Activated T-cell treated with anti-CD3 and anti-CD28 coated beads, Interleukin-2, amount 50 U/mL, for 24 hours (primary cell): ENCODE results near the gene STAB1.
A peak's percentile ranks its signal among the peaks of the same experiment; 100 is the strongest.

Experiments
- DNase-seq: peaks from one replicate; pipeline ENCODE4 v3.0.0-alpha.2; 2020
- H3K27ac Mint-ChIP-seq: 2 replicates; pipeline ENCODE4 v1.8.0; 2020; ENCODE audit warnings: mild to moderate bottlenecking, mixed read lengths
- H3K27me3 Mint-ChIP-seq: 2 replicates; pipeline ENCODE4 v1.8.0; 2020; ENCODE audit warnings: mixed read lengths
- H3K36me3 Mint-ChIP-seq: 2 replicates; pipeline ENCODE4 v1.8.0; 2020; ENCODE audit warnings: low read depth, mixed read lengths
- H3K4me1 Mint-ChIP-seq: 2 replicates; pipeline ENCODE4 v1.8.0; 2020; ENCODE audit warnings: low read depth, mixed read lengths
- H3K4me3 Mint-ChIP-seq: 2 replicates; pipeline ENCODE4 v1.8.0; 2020; ENCODE audit warnings: mild to moderate bottlenecking, moderate library complexity, mixed read lengths
- H3K9me3 Mint-ChIP-seq: 2 replicates; pipeline ENCODE4 v1.8.0; 2020; ENCODE audit warnings: mixed read lengths

The STAB1 gene, protein sequence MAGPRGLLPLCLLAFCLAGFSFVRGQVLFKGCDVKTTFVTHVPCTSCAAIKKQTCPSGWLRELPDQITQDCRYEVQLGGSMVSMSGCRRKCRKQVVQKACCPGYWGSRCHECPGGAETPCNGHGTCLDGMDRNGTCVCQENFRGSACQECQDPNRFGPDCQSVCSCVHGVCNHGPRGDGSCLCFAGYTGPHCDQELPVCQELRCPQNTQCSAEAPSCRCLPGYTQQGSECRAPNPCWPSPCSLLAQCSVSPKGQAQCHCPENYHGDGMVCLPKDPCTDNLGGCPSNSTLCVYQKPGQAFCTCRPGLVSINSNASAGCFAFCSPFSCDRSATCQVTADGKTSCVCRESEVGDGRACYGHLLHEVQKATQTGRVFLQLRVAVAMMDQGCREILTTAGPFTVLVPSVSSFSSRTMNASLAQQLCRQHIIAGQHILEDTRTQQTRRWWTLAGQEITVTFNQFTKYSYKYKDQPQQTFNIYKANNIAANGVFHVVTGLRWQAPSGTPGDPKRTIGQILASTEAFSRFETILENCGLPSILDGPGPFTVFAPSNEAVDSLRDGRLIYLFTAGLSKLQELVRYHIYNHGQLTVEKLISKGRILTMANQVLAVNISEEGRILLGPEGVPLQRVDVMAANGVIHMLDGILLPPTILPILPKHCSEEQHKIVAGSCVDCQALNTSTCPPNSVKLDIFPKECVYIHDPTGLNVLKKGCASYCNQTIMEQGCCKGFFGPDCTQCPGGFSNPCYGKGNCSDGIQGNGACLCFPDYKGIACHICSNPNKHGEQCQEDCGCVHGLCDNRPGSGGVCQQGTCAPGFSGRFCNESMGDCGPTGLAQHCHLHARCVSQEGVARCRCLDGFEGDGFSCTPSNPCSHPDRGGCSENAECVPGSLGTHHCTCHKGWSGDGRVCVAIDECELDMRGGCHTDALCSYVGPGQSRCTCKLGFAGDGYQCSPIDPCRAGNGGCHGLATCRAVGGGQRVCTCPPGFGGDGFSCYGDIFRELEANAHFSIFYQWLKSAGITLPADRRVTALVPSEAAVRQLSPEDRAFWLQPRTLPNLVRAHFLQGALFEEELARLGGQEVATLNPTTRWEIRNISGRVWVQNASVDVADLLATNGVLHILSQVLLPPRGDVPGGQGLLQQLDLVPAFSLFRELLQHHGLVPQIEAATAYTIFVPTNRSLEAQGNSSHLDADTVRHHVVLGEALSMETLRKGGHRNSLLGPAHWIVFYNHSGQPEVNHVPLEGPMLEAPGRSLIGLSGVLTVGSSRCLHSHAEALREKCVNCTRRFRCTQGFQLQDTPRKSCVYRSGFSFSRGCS (N-terminal part only)

DNA sequence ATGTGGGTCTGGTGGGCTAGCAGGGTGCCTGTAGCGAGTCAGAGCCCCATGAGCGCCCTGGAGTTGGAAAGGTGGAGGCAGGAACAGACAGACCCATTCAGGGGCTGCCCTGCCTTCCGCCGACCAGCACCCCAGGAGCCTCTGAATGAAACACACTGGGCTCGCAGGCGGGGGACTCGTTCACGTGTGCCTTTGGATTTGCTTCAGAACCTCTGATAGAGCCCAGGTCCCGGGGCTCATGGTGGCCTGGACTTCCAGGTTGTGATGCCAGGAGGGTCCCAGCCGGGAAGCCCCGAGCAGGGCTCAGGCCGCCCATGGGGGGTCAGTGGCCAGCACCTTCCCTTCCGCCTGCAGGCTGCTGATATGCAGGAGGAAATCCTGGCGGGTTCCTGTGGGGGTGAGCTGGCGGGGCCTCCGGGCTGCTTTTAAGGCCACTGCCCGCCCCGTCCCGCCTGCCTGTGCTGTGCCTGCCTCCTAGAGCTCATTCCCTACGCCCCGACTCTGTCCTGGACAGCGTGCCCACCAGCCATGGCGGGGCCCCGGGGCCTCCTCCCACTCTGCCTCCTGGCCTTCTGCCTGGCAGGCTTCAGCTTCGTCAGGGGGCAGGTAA is at the start of gene STAB1:
Gene STAB1, plus strand, starts transcription at position 453 of the 610 bp plus-strand sequence. Its CDS starts 76 bp downstream, at position 529.
- no peak for DNase-seq
- Mint-ChIP-seq H3K27ac (no peak within 1 kb of the TSS), H3K4me3 (no peak within 1 kb of the TSS), H3K27me3 (no peaks in the 10 kb centered on the region), H3K9me3 (no peaks in the 10 kb centered on the region), H3K36me3 (peaks cover 32% of the 10 kb centered on the region), H3K4me1 (no peaks in the 10 kb centered on the region)

DNA sequence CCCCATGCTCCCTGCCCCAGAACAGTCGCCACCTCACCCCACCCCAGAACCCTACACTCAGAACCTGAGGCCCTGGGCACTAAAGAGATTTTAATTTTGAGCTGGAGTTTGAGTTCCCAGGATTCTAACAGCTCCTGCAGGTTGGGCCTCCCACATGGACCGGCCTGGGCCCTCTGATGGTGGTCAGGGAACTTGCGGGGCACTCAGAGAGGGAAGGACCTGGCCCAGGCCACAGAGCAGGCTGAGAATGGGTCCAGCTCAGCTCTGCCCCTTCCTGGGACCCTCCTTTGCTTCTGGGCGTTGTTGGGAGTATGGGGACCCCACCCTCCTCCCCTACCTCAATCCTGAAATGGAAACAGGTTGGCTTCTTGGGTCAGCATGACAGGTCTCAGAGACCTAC is 49.1 kb upstream of the STAB1 start:
- Mint-ChIP-seq H3K4me1 (peaks cover 7% of the 10 kb centered on the region), H3K27ac (no peak overlapping the region), H3K9me3 (no peaks in the 10 kb centered on the region), H3K36me3 (no peaks in the 10 kb centered on the region), H3K27me3 (no peaks in the 10 kb centered on the region), H3K4me3 (no peak overlapping the region)
- no peak for DNase-seq

DNA sequence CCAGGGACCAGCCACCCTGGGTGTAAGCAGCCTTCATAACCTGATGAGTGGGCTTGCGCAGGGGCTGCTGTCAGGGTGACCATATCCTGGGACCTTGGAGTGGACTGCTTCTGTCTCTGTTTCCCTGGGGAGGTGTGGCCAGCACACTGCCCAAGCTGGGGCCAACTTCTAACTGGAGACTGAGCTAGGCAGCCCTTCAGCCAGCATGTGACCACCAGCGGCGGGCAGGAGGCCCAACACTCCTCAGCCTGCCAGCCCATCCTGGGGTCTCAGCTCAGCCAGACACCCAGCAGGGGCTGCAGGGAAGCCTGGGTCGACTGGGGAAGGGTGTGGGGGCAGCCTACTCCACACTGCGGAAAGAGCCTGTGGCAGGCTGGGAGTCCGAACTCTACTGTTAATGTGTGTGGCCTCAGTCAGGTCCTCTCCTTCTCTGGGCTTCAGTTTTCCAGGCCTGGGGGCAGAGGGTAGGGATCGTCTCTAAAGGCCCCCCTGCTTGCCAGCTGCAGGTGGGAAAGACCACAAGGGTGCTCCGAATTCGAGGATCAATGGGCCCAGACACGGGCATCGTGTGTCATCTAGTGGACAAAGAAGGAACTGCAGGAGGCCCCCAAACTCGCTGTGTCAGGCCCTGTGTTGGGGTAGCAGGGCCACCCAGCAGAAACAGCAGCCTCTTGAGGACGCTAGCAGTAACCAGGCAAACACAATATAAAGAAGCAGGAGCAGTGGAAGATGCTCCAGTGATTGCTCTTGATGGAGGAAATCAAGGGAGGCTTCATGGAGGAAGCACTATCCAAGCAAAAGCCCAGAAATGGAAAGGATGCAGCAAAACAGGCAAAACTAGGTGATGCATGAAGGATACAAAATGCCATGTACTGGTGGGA is 48.3 kb upstream of the STAB1 start:
- peak; percentile 82 for DNase-seq
- Mint-ChIP-seq H3K27me3 (no peaks in the 10 kb centered on the region), H3K36me3 (no peaks in the 10 kb centered on the region), H3K27ac (no peak overlapping the region), H3K9me3 (no peaks in the 10 kb centered on the region), H3K4me1 (peaks cover 7% of the 10 kb centered on the region), H3K4me3 (no peak overlapping the region)

DNA sequence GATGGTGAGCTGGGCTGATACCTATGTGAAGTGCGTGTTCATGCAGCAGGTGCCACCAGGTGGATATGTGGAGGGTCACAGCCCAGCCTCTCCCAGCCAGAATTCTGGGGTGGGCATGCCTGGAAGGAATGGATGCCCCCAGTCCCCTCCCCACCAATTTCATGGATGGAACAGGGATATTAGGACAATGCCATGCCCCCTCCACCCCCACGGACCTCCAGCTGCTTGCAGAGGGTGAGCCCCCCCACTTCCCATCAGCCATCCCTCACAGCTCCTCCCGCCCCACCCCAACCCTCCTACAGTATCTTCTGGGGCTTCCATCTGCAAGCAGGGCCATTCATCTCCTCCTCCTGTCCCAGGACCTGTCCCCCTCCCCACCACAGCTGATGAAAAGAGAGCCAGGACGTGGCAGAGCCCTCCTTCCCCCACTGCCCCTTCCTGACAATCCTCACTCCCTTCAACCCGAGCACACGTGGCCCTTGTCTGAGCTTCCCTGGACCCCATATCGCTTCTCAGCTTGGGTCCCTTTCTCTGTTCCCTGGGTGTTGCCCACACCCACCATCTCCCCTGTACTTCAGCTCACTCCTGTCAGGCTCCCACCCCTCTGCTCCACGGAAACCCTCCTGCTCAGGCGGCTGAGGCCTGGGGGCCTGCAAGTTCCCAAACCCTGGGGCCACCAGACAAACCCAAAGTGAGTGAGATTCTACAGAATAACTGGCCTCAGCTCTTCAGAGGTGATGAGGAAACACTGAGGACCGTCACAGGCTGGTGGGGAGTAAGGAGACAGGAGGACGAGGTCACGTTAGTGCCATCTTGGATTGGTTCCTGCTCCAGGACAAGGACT is 47.4 kb upstream of the STAB1 start:
- Mint-ChIP-seq H3K36me3 (no peaks in the 10 kb centered on the region), H3K4me3 (no peak overlapping the region), H3K27me3 (no peaks in the 10 kb centered on the region), H3K27ac (no peak overlapping the region), H3K9me3 (no peaks in the 10 kb centered on the region), H3K4me1 (peaks cover 7% of the 10 kb centered on the region)
- DNase-seq = no peak

DNA sequence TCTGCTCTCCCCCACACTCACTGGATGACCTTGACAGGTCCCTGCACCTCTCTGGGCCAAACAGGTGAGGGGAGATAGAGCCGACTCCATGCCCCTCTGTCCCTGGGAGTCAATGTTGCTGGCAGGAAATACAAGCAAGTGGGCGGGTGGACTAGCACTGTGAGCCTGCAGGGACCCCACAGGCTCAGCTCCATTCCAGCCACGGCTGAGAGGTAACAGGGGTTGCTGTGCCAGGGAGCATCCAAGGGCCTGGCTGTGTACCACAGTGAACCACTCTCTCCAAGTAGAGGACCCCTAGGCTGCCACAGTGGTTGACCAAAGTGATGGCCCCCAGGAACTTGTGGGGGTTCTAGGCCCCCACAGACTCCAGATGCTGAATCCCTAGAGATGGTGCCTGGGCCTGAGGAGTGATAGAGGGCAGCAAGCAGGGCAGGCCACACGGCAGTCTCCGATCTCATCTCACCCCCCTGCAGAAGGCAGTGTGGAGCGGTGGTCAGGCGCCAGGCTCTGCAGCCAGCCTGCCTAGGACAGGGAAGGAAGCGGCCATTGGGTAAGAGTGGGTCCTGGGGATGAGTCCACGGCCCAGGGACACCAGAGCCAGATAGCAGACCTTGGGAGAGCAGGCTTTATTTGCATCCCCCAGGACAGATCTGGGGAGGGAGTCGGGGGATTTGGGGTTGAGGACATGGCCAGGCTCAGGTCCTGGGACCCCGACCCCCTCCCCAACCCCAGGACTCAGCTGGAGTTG is 44.5 kb upstream of the STAB1 start:
- Mint-ChIP-seq H3K9me3 (no peaks in the 10 kb centered on the region), H3K27me3 (no peaks in the 10 kb centered on the region), H3K4me3 (no peak overlapping the region), H3K4me1 (peaks cover 23% of the 10 kb centered on the region), H3K36me3 (peaks cover 3% of the 10 kb centered on the region), H3K27ac (no peak overlapping the region)
- DNase-seq = no peak

DNA sequence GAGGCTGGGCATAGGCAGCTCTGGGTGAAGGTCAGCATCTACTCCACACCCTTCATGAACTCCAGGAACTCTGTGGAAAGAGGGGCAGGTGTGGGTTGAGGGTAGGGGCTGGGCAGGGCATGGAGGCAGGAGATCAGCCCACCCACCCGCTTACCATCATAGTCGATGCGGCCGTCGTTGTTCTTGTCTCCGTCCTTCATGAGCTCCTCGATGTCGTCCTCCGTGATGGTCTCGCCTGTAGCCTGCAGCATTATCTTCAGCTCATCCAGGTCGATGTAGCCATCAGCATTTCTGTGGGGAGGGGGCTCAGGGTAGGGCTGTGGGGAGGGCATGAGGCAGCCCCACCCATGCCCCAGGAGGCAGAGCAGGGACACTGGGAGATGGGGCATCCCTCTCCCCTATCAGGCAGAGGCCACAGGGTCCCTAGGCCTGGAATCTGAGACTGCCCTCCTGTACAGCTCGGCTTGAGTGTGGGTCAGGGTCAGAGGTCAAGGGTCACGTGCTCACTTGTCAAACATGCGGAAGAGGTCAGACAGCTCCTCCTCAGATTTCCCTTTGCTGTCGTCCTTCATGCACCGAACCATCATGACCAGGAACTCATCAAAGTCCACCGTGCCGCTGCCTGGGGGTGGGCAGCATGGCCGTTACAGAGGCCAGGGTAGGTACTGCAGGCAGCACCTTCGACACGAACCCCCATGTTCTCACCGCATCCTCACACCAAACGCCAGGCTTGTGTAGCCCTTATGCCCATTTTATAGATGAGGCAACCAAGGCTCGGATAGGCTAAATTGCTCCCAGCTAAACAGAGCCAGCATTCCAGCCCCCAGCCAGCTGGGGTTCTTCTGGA is 43.7 kb upstream of the STAB1 start:
- Mint-ChIP-seq H3K27ac (no peak overlapping the region), H3K4me3 (no peak overlapping the region), H3K36me3 (peaks cover 8% of the 10 kb centered on the region), H3K4me1 (peaks cover 28% of the 10 kb centered on the region), H3K9me3 (no peaks in the 10 kb centered on the region), H3K27me3 (no peaks in the 10 kb centered on the region)
- DNase-seq = no peak

DNA sequence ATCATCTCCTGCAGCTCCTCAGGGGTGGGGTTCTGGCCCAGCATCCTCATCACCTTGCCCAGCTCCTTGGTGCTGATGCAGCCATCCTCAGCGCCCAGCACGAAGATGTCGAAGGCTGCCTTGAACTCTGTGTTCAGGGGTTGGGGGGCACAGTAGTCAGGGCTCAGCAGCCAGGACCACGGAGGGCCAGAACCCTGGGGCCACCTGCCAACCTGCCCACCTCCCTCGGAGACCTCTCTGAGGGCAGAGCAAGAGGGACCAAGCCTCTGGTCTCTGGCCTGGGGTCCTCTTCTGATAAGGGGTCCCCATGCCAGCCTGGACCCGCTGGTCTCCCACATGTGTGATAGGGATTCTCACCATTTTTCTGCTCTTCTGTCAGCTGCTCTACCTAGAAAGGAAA is 43.0 kb upstream of the STAB1 start:
- H3K4me3 Mint-ChIP-seq = no peak overlapping the region
- no peak for DNase-seq
- H3K36me3 Mint-ChIP-seq = peaks cover 10% of the 10 kb centered on the region
- H3K9me3 Mint-ChIP-seq = no peaks in the 10 kb centered on the region
- no peaks in the 10 kb centered on the region for H3K27me3 Mint-ChIP-seq
- peaks cover 31% of the 10 kb centered on the region for H3K4me1 Mint-ChIP-seq
- no peak overlapping the region for H3K27ac Mint-ChIP-seq

DNA sequence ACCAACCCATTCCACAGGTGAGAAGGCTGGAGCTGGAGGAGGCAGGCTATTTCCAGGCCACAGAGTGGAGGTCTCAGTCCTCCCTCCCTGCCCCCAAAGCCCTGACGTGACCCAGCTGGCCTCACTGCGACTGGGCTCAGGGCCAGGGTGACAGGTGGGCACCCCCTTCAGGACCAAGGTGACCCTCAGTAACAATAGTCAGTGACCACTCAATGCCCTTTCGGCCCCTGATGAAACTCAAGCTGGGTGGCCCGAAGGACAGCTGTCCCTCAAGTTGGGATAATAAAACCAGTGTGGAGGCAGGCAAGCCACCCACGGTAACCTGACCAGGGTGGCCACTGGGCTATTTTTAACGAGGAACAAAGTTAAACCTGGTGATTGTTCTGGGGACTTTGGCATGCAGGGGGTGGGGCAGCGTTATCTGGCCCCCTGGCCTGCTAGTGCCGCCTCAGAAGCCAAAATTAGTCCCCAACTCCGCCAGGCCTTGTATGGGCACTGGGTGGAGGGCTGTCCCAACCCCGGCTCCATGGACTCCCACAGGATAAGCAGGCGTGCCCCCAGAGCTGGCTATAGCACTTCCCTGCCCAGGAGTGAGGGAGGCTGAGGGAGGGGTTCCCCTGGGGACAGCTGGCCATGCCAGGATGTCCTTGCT is 42.4 kb upstream of the STAB1 start:
- no peaks in the 10 kb centered on the region for H3K9me3 Mint-ChIP-seq

DNA sequence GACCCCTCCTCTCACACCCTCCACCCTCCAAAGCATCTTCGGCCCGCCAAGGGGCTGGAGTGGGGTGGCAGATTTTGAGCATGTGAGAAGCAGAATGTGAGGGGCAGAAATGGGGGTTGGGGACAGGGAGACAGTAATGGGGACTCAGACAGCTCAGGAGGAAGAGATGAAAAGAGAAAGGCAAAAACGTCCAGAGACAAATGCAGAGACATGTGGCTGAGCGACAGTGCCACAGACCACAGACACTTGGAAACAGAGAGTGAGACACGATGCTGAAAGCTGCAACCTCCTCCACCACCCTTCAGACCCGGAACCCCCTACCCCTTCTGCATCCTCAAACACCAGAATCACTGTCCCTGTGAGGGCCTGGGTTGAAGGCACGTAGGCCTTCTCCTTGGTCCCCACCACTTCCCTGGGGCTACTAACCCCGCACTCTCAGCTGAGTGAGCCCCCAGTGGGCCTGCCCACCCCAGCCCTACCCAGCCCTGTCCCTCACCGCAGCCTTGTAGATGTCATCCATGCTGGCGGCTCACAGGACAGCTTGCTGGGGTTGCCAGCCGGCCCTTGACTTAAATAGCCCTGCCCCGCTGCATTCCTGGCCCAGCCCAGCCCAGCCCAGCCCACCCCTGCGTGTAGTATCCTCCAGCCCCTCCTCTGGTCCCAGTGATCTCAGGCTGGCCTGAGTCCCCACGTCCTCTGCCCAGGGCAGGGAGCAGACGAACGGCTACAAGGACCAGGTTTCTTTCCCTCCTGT is 41.5 kb upstream of the STAB1 start, which contains the start of gene TNNC1:
Gene TNNC1, minus strand, starts transcription at position 546 of the 754 bp plus-strand sequence. Its CDS starts 26 bp downstream, at position 520.
- Mint-ChIP-seq H3K27ac (peak within 1 kb of the TSS; percentile 97), H3K27me3 (no peaks in the 10 kb centered on the region), H3K36me3 (peaks cover 26% of the 10 kb centered on the region), H3K9me3 (no peaks in the 10 kb centered on the region), H3K4me1 (peaks cover 44% of the 10 kb centered on the region), H3K4me3 (peak within 1 kb of the TSS; percentile 96)
- no peak for DNase-seq

More for the DNA sequence above, 42.4 kb upstream of the STAB1 start:
- DNase-seq = no peak
- Mint-ChIP-seq H3K36me3 (peaks cover 16% of the 10 kb centered on the region), H3K4me3 (no peak overlapping the region), H3K4me1 (peaks cover 35% of the 10 kb centered on the region), H3K27ac (no peak overlapping the region), H3K27me3 (no peaks in the 10 kb centered on the region)

DNA sequence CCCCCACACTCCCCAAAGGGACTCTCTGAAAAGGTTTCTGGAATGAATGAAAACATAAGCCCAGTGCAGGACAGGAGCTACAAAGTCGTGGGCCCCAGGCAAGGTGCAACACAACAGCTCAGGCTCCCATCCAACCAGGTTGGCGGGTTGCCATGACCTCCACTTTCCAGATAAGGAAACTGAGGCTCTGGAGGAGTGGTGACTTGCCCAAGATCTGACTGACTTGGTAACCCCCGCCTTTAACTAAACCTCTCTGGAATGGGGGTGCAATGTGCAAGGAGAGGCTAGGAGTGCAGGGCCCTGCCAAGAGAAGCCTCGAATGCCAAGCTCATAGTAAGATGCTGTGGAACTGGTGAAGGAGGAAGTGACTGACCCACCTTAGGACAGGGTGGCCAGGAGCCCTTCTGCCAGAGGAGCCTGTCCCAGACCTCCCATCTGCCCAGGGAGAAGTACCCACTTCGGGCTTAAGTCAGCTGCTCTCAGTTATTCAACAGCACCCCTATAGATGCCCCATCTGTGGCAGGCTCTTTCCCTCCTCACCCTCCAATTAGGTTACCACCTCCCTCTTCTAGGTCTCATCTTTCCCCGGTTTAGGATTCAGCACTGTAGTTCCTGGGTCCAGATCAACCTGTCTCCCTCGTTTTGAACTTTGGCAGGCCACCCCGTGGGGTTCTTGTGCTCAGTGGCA is 40.7 kb upstream of the STAB1 start:
- Mint-ChIP-seq H3K36me3 (peaks cover 33% of the 10 kb centered on the region), H3K27ac (peak overlapping the region; percentile 97), H3K9me3 (no peaks in the 10 kb centered on the region), H3K27me3 (no peaks in the 10 kb centered on the region), H3K4me1 (peaks cover 47% of the 10 kb centered on the region), H3K4me3 (peak overlapping the region; percentile 96)
- DNase-seq = peak; percentile 51
